DMS53 (cell line): ENCODE measurements around the gene SERTAD4.
A peak's percentile ranks its signal among the peaks of the same experiment; 100 is the strongest.
"Not testable (repeated sequence)": the region's sequence is repeated elsewhere in the genome, so short reads cannot be mapped to it uniquely, and the experiment has no call there.

ENCODE experiments used
- DNase-seq: peaks from one replicate; lab custom pipeline; 2025; lab: John Stamatoyannopoulos, UW

Gene SERTAD4

DNA sequence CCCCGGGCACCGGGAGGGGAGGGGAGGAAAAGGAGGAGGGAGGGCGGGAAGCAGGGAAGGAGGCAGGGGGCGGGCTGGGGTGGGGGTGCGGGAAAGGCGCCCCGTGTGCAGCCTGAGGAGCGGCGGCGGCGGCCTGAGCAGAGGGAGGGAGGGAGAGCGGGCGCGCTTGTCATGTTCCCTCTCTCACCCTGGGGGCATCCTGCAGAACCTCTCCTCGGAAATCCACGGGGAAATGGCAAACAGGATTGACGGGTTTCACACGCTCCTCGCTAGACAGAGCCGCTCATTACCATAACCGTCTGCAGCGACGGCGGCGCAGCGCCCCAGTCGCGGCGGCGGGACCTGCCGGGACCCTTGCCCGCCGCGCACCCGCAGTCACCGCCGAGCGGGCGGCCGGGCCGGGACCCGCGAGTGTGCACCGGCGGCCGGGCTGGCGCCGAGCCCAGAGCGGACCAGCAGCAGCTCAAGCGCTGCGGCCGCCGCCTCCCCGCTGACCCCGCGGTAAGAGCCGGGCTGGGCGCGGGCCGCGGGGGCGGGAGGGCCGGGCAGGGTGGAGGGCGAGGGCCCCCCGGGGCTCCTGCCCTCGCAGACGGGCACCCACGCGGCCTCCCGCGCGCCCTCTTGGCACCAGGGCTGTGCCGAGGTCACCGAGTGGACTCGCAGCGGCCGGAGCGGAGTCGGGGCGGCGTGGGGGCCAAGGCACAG is at the start of gene SERTAD4:
Gene SERTAD4, plus strand, starts transcription at position 286 of the 705 bp plus-strand sequence. CDS start 5,165 bp downstream, outside the sequence.
- DNase-seq: peak; percentile 95

DNA sequence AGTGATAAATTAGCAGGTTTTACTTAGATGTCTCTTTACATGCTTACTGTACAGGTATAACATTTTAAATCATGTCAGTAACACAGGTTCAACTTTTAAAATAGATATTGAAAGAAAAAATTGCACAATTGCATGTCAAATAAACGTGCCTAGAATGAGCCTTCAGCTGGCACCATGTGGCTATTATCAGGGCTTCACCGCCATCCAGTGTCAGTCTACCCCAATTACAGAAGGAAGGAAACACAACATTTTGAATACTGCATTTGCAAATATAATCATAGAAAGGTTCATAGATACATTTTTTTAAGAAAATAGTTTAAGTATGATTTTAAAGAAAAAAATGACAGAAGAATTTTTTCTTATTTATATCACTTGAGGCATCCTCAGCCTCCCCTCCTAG is 47.5 kb upstream of the SERTAD4 start:
- peak; percentile 38 for DNase-seq

DNA sequence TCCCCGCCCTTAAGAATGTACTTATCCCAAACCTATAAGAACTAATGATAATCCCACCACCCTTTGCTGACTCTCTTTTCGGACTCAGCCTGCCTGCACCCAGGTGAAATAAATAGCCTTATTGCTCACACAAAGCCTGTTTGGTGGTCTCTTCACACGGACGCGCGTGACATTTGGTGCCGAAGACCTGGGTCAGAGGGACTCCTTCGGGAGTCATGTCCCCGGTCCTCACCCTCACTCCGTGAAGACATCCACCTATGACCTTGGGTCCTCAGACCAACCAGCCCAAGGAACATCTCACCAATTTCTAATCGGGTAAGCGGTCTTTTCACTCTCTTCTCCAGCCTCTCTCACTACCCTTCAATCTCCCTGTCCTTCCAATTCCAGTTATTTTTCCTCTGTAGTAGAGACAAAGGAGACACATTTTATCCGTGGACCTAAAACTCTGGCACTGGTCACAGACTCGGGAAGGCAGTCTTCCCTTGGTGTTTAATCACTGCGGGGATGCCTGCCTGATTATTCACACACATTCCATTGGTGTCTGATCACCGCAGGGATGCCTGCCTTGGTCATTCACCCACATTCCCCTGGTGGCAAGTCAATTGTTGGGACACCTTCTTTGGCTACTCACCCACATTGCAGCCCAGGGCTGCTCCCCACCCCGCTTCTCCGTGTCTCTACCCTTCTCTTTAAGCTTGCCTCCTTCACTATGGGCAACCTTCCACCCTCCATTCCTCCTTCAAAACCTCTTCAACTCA is 44.6 kb upstream of the SERTAD4 start:
- DNase-seq: not testable (repeated sequence)

DNA sequence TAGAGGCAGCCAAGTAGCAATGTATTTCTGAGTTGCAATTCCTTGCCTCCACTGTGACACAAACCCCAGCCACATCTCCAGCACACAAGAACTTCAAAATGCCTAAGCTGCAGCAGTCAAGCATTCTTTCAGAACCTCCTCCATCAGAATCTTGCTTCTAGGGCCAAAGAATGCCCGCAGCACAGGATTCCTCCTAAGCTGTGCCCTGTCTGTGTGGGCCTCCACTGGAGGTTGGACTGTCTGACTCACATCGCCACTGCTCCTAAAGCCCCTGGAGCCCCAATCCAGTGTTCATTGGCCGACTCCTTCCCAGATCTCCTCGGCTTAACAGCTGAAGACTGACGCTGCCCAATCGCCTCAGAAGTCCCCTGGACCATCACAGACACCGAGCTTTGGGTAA is 43.2 kb upstream of the SERTAD4 start:
- no peak for DNase-seq

DNA sequence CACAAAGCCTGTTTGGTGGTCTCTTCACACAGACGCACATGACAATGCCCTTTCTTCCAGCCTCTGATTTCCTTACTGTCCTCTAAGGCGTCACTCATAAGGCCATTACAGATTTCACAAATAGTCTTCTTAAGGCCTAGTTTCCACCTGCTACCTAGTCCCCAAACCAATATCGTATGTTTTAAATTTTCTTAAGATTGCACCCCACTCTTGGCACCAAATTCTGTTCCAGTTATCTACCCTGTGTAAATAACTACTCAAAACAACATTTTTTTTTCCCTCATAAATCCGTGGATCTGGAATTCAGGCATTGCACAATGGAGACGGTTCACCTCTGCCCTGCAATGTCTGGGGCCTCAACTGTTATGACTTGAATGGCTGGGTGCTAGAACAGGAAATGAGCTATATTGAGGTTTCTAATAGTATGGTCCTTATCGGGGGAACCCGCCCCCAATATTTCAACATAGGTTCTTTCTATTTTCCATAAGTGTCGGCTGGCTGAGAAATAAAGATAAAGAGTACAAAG is 36.9 kb upstream of the SERTAD4 start:
- no peak for DNase-seq

DNA sequence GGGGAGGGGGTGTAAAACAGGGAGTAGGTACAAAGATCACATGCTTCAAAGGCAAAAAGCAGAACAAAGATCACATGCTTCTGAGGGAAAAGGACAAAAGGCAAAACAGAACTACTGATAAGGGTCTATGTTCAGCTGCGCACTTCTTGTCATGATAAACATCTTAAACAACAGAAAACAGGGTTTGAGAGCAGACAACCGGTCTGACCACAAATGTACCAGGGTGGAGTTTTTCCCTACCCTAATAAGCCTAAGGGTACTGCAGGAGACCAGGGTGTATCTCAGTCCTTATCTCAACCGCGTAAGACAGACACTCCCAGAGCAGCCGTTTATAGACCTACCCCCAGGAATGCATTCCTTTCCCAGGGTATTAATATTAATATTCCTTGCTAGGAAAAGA is 36.3 kb upstream of the SERTAD4 start:
- DNase-seq: peak; percentile 11

DNA sequence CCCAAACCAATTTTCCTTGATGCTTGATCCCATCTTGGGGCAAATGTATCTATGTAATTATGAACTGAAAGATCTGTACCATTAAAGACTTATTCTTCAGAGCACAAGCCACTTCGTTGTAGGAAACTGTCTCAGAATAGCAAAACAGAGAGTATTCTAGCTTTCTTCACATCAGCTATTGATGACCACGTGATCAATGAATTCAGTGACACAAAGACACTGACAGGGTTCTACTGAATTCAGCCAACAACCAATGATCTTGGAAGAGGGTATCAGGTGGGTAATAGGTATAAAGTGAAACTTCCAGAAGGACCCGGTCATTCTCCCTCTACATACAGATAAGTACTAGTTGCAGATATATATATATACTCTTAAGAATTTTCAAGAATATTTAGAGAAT is 33.8 kb upstream of the SERTAD4 start:
- no peak for DNase-seq

DNA sequence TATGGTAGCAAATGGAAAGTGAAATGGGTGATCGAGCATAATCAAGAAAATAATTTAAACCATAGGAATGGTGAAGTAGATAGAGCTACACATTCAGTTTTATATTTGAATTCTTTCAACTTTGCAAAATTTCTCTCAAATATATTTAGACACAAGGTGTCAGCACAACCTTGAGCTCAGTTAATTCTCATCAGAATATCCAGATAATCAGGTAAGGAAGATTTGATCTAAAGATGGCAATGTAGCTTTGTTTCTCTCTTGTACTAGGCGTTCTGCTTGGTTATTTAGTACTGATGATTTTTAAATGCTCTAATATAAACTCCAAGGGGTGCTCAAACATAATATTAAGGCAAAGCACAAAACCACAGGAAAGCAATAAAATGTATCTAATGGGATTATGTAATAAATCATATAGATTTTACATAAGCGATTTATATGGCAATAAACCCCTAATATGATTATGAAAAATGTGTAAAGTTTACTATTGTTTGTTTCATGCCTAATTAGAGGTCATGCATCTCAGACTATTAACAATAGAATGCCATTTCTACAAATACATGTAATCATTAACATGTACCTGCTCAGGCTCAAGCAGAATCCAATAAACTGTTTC is 32.4 kb upstream of the SERTAD4 start:
- peak; percentile 40 for DNase-seq

DNA sequence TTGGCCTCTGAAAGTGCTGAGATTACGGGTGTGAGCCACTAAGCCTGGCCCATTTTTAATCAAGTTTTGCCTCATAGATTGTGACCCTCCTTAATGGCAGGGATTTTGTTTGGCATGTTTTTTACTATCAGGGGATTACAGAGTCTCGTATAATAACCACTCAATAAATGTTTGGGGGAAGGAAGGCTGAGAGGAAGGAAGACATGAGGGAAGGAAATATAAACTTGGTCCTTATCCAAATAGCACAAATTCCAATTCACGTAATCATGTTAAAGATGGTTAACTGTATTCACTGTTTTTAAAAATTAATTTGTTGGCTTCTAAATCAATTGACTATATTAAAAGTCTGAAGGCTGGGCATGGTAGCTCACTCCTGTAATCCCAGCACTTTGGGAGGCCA is 30.9 kb upstream of the SERTAD4 start:
- no peak for DNase-seq

DNA sequence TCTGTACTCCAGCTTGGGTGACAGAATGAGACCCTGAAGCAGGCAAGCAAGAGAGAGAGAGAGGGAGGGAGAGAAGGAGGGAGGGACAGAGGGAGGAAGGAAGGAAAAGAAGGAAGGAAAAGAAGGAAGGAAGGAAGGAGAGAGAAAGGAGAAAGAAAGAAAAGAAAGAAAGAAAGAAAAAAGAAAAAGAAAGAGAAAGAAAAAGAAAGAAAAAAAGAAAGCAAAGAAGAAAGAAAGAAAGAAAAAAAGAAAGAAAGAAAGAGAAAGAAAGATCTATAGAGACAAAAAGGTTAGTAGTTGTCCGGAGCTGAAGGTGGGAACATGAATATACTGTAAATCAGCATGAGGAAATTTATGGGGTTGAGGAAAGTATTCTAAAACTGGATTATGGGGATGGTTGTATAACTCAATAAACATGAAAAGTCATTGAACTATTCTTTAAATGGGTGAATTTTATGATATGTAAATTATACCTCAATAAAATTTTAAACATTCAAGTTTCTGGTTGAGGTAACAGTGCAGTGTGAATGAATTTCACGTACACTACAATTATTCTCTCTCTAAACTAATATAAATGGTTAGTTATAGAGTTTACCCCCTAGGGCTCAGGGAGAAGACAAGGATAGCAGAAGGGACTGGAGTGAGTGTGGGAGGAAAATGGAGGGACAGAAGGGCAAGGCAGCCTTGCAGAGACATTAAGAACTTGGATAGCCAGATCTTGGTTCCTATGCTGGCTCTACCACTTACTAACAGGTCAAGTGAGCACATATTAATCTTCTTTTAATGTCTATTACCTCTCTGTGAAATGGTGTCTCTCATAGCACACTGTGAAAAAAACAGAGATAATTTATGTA is 24.8 kb upstream of the SERTAD4 start:
- DNase-seq: no peak

DNA sequence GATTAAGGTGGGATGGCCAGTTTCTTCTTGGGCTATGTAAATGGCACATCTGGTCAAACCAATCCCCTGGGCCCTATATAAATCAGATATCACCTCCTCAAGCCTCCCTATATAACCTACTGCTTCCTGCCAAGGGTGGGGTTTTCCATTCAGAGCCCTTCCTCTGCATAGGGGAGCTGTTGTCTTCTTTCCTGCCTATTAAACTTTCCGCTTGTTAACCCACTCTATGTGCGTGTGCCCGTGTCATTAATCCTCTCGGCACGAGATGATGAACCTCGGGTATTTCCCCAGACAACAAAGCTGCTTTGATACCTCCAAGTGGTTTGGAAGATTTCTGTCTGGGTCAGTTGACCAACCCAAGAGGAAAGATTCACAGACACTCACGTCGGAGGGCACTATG is 19.3 kb upstream of the SERTAD4 start:
- no peak for DNase-seq

DNA sequence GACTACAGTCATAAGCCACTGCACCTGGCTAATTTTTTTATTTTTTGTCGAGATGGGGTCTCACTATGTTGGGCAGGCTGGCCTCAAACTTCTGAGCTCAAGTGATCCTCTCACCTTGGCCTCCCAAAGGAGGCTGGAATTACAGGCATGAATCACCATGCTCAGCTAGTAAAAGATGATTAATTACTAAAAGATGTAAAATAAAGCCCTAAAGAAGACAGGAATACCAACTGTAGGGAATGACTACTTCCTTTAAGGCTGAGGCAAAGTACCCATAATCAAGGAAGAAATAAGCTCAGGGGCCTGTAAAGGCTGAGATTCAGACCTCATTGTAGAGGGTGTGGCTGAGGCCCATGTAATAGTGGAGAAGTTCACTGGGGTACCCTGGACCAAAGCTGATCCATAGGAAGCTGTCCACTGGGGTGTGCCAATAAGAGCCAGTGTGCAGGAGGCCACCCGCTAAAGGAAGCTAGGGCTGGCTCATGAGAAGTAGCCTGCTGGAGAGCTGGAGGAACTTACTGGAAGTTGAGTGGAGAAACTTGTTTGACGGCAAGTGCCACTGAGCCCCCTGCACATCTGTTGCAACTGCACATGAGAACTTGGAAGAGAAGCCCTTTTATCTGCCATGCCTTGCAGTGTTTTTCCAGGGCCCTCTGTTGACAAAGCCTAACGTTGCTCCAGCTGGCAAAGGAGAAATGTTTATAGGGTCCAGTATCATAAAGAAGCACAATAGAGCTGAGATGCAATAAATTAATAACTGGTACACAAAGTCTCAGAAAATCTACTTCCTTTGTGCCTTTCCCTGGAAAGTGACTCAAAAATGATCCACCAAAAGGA is 17.8 kb upstream of the SERTAD4 start:
- DNase-seq: peak; percentile 12

DNA sequence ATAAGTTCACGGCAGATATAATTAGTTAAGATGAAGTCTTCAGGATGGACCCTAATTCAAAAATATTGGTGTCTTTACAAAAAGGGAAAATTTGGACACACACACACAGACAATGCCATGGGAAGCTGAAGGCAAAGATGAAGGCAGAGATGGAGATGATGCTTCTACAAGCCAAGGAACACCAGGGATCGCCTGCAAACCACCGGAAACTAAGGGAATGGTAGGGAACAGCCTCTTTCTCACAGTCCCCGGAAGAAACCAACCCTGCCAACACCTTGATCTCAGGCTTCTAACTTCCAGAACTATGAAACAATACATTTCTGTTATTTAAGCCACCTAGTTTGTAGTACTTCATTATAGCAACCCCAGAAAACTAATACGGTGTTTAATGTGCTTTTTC is 15.1 kb upstream of the SERTAD4 start:
- DNase-seq: no peak

DNA sequence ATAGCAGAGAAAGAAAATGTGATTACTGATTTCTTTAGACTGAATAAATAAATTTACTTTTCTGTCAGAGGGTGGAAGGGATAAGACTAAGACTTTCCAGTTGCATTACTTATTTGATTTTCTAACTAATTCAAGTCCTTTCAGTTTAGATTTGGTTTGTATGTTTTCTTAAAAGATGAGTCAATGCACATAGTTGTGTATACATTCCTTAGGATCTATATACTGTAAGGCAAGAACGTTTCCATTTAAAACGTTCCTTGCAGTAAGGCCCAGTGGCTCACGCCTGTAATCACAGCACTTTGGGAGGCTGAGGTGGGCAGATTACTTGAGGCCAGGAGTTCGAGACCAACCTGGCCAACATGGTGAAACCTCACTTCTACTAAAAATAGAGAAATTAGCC is 14.5 kb upstream of the SERTAD4 start:
- no peak for DNase-seq

DNA sequence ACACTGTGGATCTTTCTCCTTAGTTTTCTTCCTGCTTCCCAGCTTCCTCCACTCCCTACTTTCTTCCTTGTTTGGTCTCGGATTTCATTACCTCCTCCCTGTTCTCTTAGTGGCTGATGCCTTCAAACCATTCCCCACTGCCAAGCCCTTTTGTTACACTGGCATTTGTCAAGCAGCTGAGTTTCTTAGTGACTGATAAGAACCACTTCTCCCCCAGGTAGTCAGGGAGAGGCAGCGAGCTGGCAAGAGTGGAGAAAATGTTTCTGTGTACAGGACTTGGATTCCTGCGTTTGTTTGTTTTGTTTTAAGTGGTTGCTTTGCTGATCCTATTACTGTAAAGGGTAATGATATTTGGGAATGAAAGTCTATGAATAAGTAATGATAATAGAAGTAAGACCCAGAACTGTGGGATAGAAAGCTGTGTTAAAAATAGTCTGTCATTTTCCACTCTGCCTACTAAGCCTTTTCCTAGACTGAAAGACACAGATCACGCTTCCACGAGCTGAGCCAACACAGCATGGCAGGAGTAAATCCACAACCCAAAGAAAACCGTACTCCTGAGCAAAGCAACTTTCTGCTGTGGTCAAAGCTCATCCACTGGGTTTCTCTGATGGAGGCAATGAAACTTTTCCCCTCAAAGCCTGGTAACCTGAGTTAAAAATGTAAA is 10.1 kb upstream of the SERTAD4 start:
- DNase-seq: peak; percentile 60

DNA sequence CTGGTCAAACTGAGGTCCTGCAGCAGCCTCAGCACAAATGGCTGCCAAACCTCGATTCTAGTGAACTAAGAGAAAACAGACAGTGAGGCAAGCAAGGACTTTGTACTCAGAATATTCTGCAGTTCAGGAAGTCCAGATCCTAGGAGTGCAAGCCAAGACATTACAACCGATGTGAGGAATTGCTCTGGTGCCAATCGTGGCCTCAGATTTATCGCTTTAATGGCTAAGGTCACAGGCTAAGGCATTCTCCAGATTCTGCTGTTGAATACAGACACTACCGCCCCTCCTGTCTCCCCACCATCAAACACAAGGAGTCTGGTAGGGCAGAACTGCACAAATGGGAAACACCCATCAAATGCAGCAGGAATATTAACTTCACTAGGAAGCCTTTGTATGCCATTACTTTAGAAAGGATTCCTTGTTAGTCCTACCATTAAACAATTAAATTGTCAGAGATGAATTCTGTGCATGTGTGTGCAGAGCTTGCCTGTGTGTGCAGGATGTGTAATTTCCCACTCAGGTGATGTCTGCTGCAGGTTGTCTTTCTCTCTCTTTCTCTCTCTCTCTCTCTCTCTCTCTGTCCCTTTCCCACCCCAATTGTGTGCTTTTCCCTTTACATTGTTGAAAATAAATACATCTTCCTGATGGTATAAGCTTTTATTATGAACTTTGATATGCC is 9.2 kb upstream of the SERTAD4 start:
- DNase-seq: peak; percentile 19

DNA sequence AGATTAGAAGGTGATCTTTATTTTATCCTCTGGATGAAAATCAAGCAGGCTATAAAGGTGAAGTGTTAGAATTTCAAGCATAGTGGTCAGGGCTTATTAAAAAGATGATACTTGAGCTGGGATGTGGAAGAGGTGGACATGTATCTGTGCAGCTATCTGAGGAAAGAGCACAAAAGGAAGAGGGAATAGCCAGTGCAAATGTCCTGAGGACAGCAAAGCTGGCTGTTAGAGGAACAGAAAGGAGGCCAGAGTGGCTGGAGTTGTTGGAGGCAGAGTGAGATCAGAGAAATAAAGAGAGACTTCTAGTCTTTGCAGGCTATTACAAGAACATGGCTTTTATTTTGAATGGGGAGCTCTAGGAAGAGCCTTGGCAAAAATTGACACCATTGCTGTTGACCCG is 4.4 kb upstream of the SERTAD4 start:
- no peak for DNase-seq

DNA sequence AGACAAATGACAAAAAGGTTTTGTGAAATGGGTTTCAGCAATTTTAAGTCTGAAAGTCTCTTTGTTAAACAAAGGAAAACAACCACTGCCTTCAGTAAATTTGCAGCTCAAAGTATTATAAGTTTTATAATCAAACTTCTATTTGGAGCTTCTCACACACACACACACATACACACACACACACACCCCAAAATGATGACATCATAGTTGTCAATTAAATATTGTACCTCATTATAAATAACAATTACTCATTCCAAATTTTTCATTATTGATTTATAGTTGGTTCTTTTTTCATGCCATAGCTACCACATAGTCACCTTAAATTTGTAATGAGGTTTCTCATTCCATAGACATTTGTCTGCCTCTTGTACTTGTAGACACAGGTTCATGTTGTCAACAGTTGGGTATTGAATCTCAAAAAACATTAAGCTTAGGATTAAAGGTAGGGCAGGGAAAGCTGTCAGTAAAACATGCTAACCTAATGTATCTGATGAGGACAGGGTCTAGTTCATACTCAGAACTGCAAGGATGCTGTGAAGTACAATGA is 2.4 kb upstream of the SERTAD4 start:
- DNase-seq: no peak

DNA sequence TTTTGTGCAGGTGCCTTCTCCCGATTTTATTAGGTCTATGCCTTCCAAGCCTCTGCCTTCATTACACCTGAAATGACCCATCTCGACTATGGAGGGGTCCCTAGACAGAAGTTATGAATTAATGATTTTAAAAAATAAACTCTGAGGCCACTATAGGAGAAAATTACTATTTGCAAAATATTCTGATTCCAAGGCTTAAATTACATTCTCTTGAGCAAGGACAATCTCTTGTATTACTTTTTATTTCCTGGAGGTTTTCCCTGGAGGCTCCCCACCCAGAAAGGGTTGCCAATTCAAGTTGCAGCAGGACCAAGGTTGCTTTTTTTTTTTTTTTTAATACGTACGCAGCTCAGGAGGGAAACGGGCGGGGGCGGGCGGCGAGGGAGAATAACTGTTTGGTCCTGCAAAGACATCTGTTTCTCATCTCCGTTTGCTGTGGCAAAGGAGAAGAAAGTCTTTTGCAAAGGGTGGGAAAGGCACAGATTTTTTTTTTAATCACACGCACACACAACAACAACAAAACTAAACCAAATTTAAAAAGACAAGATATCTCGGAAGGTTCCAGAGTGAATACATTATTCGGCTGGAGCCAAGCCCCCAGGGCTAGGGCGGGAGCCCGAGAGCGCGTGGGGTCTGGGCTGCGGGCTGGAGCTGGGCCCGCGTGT is 618 bp upstream of the SERTAD4 start:
- DNase-seq: peak; percentile 58
